ENCODE data around the gene PALM3. TPM values are rescaled to one million over a fixed set of nuclear protein-coding genes. Genes with fewer than 3 reads are reported as not detected.

The PALM3 gene, protein sequence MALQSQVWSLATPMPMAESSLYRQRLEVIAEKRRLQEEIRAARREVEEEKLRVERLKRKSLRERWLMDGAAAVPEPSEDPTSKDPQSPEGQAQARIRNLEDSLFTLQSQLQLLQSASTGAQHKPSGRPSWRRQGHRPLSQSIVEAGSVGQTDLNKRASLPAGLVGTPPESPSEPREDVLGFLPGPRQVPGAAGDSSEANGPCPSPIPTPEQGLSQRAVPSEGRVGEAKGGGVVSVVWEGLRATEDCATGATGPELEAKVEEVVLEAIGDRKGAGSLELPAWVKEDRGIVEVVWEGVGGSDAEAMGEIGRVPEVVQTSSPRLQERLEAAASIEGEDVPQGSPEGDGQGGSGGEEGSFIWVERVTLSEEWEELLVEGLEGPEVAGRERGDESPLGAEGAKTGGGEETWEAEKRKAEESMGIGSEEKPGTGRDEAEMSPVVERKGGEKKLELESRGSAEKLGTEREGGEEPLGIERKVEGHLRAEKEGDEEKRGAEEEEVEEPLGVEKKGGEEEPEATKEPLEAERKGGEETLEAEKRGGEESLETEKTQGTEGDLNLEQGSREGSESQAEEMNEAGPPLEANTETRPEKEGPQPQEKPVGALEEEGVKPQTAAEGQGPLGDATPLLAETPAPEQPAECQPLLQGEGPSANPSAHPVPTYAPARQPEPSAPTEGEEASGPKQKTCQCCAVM
- total RNA-seq (ENCODE audit: unreplicated experiment) = 6.7 TPM
- long read RNA-seq = 0 reads

GRCh38 chr19:14061751-14062557 is at the start of gene PALM3:
Gene PALM3, minus strand, starts transcription at chr19:14062076. Its CDS starts 96 bp downstream, at chr19:14061980.
- H3K27me3 Mint-ChIP-seq (ENCODE audit: unreplicated experiment) = peaks cover 11% of the 10 kb centered on the region
- H3K4me3 Mint-ChIP-seq (ENCODE audit: unreplicated experiment) = no peak within 1 kb of the TSS
- peaks cover 3% of the 10 kb centered on the region for H3K4me1 Mint-ChIP-seq (ENCODE audit: low read depth, unreplicated experiment)
- H3K9me3 Mint-ChIP-seq (ENCODE audit: unreplicated experiment) = peaks cover under 1% of the 10 kb centered on the region
- H3K27ac Mint-ChIP-seq (ENCODE audit: unreplicated experiment) = no peak within 1 kb of the TSS
- no peaks in the 10 kb centered on the region for H3K36me3 Mint-ChIP-seq (ENCODE audit: unreplicated experiment)
- TF ChIP-seq CTCF (IDR thresholded peaks at IDR 0.05; ENCODE audit: partially characterized antibody, unreplicated experiment) = no peak
- no peak for DNase-seq

- no peak overlapping the region for H3K4me3 Mint-ChIP-seq (ENCODE audit: unreplicated experiment)
- peaks cover 16% of the 10 kb centered on the region for H3K4me1 Mint-ChIP-seq (ENCODE audit: low read depth, unreplicated experiment)
- peaks cover 2% of the 10 kb centered on the region for H3K27me3 Mint-ChIP-seq (ENCODE audit: unreplicated experiment)
- no peaks in the 10 kb centered on the region for H3K36me3 Mint-ChIP-seq (ENCODE audit: unreplicated experiment)
- no peak for DNase-seq
- no peak for TF ChIP-seq CTCF (IDR thresholded peaks at IDR 0.05; ENCODE audit: partially characterized antibody, unreplicated experiment)
- peaks cover 2% of the 10 kb centered on the region for H3K9me3 Mint-ChIP-seq (ENCODE audit: unreplicated experiment)
- no peak overlapping the region for H3K27ac Mint-ChIP-seq (ENCODE audit: unreplicated experiment)
These were observed 49.6 kb upstream of the PALM3 start for GRCh38 chr19:14111486-14111885.

DNA sequence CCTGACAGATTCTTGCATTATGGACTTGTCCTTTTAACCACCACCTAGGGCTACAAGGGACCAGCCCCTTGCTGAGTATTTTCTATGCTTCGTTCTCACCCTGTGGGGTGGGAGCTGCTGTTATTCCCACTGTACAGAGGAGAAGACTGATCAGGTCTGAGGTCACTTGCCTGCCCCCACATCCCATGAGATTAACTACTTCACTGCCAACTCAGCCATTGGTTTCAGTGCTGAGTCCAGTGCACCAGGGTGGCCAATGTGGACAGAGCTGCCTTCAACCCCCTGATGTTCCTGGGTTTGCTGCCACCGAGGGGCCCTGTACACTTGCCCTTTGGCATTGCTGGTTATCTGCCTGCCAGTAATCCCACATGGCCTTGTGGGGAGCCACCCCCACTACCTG is 48.8 kb upstream of the PALM3 start:
- Mint-ChIP-seq H3K27ac (ENCODE audit: unreplicated experiment) (no peak overlapping the region), H3K4me1 (ENCODE audit: low read depth, unreplicated experiment) (peaks cover 10% of the 10 kb centered on the region), H3K27me3 (ENCODE audit: unreplicated experiment) (no peaks in the 10 kb centered on the region), H3K9me3 (ENCODE audit: unreplicated experiment) (no peaks in the 10 kb centered on the region), H3K36me3 (ENCODE audit: unreplicated experiment) (no peaks in the 10 kb centered on the region), H3K4me3 (ENCODE audit: unreplicated experiment) (no peak overlapping the region)
- DNase-seq = no peak
- TF ChIP-seq CTCF (IDR thresholded peaks at IDR 0.05; ENCODE audit: partially characterized antibody, unreplicated experiment) = no peak

- H3K4me1 Mint-ChIP-seq (ENCODE audit: low read depth, unreplicated experiment) = peaks cover 5% of the 10 kb centered on the region
- no peaks in the 10 kb centered on the region for H3K27me3 Mint-ChIP-seq (ENCODE audit: unreplicated experiment)
- H3K4me3 Mint-ChIP-seq (ENCODE audit: unreplicated experiment) = no peak overlapping the region
- H3K36me3 Mint-ChIP-seq (ENCODE audit: unreplicated experiment) = no peaks in the 10 kb centered on the region
- TF ChIP-seq CTCF (IDR thresholded peaks at IDR 0.05; ENCODE audit: partially characterized antibody, unreplicated experiment) = no peak
- DNase-seq = no peak
- no peaks in the 10 kb centered on the region for H3K9me3 Mint-ChIP-seq (ENCODE audit: unreplicated experiment)
- no peak overlapping the region for H3K27ac Mint-ChIP-seq (ENCODE audit: unreplicated experiment)
These were observed 45.9 kb upstream of the PALM3 start for GRCh38 chr19:14107581-14108461.
